Right lobe of liver (tissue), 4 donors: ENCODE measurements around the gene ZNHIT1.

ENCODE experiments used
- POLR2A ChIP-seq: fragments of 450-650 bp; IDR thresholded peaks from one replicate; pipeline ENCODE4 v1.6.1; 2017; ENCODE audit warnings: antibody characterized with exemption, mild to moderate bottlenecking
- TF ChIP-seq, protein P1 (sequence below), 4 donors: fragments of 200-600 bp in 3 of 4; fragments of 450-650 bp in 1 of 4; IDR thresholded peaks; one replicate each; pipeline versions ENCODE4 v1.5.1 to v1.8.0; 2016 to 2022; ENCODE audit warnings: antibody characterized with exemption in 4 of 4, mild to moderate bottlenecking in 2 of 4
- donor health status: DM: no; HTN: no; CAD: no.
- donor health status: DM: no; HTN: no; CAD: no.
- donor health status: DM: no; HTN: yes; CAD: no.

DNA sequence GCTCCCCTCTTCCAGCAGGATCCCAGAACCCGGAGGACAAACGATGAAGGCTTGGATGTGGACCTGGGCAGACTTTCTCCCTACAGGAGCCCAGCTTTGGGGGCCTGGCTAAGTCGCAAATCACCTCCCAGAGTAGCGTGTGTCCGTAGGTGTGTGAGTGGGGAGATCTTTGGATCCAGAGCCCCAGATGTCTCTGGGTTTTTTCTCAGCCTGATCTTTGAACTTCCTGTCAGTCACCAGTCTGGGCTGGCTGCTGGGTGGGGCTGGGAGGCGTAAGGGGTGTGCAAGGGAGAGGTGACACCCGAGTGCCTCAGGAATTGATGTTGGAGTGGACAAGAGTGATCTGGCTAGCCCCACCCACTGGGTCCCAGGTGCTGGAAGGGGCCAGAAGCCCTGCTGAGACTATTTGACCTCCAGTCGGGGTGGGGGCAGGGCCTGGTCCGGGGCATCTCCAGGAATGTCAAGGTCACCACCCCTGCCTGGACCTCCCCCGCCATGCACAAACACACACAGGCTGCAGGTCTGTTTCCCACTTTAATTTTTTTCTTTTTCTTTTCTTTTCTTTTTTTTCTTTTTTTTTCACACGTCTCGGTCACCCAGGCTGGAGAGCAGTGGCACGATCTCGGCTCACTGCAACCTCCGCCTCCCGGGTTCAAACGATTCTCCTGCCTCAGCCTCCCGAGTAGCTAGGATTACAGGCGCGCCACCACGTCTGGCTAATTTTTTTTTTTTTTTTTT lies 16.9 kb upstream of the ZNHIT1 start, which contains the start of gene MOGAT3:
- TF ChIP-seq, protein P1, sequence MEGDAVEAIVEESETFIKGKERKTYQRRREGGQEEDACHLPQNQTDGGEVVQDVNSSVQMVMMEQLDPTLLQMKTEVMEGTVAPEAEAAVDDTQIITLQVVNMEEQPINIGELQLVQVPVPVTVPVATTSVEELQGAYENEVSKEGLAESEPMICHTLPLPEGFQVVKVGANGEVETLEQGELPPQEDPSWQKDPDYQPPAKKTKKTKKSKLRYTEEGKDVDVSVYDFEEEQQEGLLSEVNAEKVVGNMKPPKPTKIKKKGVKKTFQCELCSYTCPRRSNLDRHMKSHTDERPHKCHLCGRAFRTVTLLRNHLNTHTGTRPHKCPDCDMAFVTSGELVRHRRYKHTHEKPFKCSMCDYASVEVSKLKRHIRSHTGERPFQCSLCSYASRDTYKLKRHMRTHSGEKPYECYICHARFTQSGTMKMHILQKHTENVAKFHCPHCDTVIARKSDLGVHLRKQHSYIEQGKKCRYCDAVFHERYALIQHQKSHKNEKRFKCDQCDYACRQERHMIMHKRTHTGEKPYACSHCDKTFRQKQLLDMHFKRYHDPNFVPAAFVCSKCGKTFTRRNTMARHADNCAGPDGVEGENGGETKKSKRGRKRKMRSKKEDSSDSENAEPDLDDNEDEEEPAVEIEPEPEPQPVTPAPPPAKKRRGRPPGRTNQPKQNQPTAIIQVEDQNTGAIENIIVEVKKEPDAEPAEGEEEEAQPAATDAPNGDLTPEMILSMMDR (IDR thresholded peaks at IDR 0.05), result no peak
- TF ChIP-seq POLR2A, result peak; percentile 90
